Measurements from ENCODE around the gene TTC24.

Gene TTC24

DNA sequence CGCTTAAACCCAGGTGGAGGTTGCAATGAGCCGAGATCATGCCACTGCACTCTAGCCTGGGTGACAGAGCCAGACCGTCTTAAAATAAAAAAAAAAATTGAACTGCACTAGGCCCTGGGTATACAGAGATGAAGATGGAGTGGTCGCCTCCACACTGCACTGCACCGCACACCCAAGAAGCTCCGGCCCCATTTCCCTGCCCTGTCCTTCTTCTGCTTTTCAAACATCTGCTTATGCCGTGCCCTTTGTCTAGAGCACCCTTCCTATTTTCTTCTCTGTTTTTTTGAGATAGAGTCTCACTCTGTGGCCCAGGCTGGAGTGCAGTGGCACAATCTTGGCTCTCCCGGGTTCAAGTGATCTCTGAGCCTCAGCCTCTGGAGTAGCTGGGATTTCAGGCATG, 24.6 kb upstream of the TTC24 start:
- no peak for DNase-seq
- ATAC-seq = no peak

DNA sequence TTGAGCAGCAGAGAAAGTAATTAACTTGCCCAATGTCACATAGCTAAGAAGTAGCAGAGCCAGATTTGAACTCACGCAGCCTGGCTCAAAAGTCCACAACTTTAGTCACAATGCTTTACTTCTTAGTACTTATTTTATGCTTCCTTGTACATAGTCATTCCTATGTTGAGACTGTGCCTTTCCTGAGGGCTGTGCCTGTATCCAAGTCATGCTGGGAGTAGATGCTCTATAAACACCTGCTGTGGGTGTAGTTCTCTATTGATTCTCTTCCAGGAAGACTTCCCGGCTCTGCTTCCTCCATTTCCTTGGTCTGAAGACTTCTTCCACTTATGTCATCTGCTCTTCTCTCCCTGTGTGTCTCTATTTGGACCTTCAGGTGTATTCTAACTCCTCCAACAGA, 23.8 kb upstream of the TTC24 start:
- ATAC-seq = no peak
- no peak for DNase-seq

DNA sequence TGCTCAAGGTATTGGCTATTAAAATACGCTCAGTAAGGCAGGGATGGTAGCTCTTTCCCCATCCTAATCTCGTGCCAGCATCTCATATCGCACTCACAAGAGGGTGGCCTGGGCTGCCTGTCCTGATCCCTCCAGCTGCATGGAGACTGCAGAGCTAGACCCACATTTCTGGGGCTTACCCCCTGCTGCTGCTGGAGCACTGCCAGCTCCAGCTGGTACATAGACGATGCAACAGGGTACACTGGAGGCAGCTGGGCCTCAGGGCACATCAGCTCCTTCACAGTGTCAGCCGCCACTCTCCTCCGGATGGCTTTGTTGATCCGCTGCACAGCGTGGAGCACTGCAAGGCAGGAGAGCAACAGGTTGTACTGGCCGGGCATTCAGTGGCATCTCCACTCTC, 23.2 kb upstream of the TTC24 start:
- ATAC-seq (no peak), DNase-seq (no peak)

DNA sequence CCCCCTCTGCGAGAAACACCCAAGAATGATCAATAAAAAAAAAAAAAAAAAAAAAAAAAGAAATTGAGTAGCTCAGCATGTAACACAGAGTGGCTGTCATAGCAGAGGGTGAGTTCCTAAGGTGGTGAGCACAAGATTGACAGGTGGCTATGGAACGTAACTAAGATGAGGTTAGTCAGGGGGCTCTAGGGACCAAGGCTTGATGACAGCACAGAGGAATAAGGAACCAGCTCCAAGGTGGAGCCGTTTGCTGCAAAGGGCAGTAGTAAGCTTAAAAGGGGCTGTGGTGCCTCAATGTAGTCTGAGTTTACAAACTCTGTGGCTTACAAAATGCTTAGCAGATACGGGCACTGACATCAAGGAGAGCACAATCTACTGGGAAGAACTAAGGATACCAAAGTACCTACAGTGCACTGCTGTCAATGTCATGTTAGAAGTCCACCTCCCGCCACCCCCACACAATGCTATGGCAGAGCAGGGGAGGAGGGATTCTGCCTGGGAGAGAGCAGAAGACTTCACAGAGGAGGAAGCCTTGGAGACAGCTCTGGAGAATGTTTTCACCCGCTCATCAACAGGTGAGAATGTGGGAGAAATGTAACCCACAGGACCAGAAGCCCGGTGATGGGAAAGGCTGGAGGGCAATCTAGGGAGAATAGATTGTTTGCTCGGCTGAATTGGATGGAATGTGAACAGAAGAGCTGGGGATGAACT, 20.3 kb upstream of the TTC24 start:
- ATAC-seq = no peak

DNA sequence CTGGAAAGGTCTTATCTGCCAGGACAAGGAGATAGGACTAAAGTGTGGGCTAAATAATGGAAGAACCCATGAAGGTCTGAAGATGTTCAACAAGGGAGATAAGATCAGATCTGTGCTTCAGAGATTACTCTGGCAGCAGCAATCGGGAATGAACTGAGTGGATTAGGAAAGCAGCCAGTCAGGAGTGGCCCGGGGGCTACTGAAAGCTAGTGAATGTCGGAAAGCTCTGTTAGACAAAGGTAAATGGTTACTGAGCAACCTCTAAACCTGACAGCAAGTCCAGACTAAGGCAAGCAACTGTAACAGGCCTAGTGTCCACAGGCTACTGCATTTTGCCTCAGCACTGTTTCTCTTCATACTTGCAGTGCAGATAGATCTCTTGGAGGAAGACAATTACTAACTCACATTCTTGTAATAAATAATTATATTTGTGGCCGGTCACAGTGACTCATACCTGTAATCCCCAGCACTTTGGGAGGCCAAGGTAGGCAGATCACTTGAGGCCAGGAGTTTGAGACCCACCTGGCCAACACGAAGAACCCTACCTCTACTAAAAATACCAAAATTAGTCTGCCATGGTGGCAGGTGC, 19.6 kb upstream of the TTC24 start:
- DNase-seq (no peak), ATAC-seq (no peak)

More for the DNA sequence above, 20.3 kb upstream of the TTC24 start:
- no peak for DNase-seq

DNA sequence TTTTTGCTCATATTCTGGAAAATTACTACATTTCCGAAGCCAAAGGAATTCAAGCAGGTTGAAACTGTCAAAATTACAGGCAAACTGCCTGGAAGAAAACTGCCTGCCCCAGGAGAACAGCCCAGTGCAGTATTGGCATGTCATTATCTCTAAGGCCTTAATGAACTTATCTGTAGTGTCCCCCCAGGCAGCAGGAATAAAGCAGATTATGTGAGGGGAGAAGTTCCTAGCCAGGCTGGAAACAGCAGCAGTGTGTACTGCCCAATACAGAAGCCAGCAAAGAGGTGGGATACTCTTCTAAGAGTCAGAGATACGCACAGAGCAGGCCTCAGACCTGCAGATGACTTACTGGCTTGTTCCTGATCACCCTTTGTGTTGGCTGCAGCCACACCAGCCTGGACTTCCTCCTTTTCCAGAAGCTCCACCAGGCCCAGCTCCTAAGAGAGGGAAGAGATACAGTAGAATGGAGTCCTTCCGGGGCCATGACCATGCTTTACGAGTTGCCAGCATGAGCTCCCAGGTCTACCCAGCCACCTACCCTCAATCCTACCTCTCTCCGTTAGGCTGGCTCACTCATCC, 18.8 kb upstream of the TTC24 start:
- ATAC-seq (no peak), DNase-seq (no peak)

DNA sequence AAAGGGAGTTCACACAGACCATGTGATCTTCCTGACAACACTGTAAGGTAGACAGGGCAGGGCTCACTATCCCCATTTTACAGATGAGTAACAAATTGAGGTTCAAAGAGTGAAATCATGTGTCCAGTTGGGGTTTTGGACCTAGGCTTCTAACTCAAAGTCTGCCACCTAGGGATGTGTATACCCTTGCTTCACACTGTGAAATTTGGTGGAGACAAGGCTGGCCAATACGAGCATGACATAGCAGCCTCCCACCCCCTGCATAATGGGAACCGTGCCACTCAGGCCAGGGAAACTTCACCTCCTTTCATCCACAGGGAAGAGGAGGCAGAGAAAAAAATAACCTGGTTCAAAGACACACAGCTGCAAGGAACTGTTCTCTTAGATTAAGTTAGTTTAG, 14.0 kb upstream of the TTC24 start:
- ATAC-seq (no peak), DNase-seq (no peak)

DNA sequence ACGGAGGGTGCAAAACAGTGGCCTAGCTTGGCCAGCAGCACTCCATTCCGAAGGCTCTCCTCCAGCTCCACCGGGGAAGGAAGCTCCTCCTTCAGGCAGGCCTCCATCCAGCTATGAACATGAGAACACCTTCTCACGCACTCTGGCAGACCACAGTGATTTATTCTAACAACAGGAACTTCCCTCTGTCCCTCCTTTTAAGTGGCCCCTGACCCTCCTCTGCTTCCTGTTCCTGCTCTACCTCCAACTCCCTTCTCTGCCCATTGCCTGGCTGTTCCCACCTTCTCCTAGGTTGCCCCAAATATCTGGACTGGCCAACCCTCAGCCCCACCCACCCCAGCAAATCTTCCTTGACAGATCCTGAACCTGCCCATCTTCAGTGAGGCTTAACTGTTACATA, 13.1 kb upstream of the TTC24 start:
- ATAC-seq (no peak), DNase-seq (no peak)

DNA sequence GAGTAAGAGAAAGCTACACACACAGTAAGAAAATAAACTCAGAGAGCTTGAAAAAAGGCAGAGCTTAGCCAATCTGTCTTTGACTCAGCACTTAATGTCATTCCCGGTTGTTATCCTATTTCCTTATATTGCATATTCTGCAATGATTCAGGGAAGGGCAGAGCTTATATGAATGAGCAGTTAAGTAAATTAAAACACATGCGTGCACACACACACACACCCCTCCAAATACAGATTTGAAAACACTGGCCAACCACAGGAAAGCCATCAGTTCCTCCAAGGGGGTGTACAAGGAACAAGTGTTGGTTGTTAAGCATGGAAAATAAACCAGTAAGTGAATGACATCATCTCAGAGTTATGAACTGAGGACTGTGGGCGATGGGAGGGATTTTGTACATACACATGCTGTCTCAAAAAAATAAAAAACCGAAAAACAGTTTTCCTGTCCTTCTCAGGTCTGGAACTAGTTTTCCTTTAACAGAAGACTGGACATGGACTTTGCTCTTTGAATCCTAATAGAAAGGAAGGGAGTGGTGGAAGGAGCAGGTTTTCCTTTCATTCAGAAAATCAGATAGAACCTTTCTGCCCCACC, 8.2 kb upstream of the TTC24 start:
- DNase-seq (no peak), ATAC-seq (peak; percentile 67)

DNA sequence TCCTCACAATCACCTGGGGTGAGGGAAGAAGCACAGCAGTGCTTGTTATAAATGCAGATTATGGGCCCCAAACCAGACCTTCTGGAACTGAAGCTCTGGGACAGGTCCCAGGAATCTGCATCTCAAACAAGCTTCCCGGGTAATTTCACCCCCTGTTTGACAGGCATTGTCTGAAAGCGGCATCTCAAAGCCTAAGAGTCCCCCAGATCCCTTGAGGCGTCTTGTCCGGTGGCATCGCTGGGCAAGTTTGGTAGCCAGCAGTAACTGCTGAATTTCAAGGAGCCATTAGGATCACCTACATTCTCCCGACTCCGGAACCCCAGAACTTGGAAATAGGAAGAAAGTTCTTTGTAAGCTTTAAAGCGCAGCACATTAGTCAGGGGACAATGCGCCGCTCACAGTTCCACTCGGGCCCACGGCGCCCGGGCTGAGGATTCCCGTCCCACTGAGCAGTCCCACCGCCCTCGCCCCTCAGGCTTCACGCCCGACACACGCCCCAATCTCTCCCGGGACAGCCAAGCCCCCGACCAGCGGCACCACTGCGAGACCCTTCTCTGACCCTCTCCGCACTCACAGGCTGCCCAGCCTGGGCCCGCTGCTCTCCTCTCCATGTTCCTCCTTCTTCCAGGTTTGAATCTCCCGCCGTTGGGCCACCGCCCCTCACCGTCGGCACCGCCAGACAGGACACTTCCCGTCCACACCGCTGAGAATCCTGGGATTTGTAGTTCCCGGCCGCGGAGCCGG, 7.4 kb upstream of the TTC24 start, which contains the start of gene IQGAP3:
TSS of gene IQGAP3 (minus strand) at position 647 of the 744 bp plus-strand sequence. CDS start at position 611, 36 bp downstream.
- peak; percentile 94 for ATAC-seq

DNA sequence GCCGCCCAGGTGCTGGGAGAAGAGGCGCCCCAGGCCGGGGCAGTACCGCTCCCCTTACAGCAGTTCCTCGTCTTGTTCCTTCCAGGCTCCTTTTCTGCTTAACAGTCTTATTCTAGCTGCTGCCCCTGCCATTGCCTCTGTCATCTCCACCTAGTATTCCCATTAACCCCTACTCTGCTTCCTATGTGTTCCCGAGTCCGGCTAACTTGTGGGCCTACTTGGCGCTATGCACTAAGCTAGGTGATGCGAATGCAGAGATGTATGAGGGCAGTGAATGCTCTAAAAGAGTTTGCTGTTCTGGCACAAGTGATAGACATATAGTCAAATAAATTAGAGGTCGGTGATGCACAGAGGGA, 6.9 kb upstream of the TTC24 start:
- DNase-seq (no peak), ATAC-seq (no peak)

More for the DNA sequence above, 7.4 kb upstream of the TTC24 start, which contains the start of gene IQGAP3:
- DNase-seq = peak; percentile 80

DNA sequence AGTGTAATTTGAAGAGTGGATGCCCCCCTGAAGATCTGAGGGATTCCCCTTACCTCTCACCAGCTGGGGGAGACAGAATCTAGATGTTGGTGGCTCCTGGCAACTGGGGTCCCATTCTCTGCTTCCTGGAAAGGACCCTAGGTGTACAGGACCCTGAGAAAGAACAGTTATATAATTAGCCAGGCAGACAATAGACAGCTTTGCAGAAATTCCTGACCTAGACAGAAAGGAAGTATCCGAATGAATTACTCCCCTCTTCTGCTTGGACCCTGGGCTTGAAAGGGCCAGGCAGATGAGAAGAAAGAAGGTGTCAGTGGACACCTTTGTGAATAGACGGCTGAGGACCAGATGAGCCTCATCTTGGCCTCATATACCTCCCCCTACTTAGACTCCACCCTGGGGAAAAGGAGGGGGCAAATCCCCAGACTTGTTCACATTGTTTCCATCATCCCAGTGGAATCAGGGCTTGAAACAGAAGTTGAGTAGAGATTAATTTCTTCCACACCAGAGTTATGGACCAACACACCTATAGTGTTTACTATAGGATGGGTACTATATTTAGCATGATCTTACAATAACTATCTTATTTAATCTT, 5.4 kb upstream of the TTC24 start:
- ATAC-seq (no peak), DNase-seq (no peak)

DNA sequence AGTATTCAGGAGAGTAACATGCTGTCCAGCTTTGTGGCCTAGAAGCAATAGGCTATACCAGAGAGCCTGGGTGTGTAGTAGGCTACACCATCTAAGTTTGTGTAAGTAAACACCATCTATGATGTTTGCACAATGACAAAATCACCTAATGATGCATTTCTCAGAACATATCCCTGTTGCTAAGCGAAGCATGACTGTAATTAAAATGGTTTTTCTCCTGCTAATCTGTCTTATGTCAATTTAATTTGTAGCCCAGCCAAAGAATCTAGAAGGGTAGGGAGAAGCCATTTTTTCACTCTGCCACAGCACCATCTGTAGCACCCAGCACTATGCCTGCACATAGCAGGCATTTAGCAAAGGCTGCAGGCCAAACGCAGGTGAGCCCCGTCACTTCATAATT, 2.0 kb upstream of the TTC24 start:
- ATAC-seq (no peak), DNase-seq (no peak)

DNA sequence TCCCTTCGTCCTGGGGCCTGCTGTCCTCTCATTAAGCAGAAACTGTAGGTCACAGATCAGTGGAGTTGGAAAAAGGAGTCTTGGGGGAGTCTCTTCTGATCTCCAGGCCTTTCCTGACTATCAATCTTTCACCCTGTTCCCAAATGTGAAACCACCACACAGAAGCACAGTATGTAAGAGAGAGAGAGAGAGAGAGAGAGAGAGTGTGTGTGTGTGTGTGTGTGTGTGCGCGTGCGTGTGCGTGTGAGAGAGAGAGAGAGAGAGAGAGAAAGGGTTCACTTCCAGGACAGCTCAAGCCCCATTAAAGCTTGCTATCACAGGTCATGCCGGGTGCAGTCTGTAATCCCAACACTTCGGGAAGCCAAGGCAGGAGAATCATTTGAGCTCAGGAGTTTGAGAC, 1.5 kb upstream of the TTC24 start:
- DNase-seq (no peak), ATAC-seq (no peak)

DNA sequence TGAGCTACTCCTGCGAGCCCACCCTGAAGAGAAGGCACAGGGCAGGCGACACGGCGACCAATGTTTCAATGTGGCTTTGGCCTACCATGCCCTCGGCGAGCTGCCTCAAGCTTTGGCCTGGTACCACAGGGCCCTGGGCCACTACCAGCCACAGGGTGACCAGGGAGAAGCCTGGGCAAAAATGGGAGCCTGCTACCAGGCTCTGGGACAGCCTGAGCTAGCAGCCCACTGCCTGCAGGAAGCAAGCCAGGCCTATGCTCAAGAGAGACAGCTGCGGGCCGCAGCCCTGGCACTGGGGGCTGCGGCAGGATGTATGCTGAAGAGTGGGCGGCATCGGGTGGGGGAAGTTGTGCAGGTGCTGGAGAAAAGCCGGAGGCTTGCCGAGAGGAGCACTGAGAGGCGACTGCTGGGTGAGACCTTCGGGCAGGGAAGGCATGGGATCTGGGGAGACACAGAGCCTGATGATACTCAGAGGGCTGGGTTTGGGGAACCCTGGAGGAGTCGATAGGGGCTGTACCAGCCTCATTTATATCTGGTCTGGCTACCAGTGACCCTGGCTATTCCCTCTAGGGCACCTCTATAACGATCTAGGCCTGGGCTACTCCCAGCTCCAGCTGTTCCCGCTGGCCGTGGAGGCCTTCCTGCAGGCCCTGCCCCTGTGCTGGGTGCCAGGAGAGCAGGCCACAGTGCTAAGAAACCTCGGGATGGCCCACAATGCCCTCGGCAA, 2.3 kb downstream of the TTC24 start:
- ATAC-seq (peak; percentile 74), DNase-seq (peak; percentile 70)

DNA sequence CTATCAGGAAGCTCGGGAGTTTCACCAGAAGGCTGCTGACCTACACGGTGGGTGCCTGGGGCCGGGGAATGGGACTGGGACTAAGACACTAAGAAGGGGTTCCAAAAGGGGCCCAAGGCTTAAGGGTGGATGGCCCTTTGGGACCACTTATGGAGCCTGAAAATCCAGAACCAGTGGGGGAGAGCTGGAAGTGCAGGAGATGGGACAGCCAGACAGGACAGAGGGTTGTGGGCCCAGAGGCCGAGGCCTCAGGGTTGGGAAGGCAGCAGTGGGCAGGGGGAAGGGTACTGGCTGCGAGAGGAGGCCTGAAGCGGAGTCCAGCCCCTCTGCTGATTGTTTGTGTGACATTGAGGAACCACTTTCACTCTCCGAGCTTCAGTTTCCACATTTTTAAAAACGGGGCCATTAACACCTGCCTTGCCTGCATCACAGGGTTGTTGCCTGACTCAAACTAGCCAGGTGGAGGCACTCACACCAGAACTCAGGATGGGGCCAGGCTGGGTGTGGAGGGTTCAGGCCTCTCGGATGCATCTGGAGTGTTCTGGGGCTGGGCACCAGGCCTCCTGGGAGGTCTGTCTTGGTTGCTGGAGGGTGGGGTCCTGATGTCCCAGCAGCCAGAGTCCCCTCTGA, 3.0 kb downstream of the TTC24 start:
- ATAC-seq (peak; percentile 73), DNase-seq (peak; percentile 58)

DNA sequence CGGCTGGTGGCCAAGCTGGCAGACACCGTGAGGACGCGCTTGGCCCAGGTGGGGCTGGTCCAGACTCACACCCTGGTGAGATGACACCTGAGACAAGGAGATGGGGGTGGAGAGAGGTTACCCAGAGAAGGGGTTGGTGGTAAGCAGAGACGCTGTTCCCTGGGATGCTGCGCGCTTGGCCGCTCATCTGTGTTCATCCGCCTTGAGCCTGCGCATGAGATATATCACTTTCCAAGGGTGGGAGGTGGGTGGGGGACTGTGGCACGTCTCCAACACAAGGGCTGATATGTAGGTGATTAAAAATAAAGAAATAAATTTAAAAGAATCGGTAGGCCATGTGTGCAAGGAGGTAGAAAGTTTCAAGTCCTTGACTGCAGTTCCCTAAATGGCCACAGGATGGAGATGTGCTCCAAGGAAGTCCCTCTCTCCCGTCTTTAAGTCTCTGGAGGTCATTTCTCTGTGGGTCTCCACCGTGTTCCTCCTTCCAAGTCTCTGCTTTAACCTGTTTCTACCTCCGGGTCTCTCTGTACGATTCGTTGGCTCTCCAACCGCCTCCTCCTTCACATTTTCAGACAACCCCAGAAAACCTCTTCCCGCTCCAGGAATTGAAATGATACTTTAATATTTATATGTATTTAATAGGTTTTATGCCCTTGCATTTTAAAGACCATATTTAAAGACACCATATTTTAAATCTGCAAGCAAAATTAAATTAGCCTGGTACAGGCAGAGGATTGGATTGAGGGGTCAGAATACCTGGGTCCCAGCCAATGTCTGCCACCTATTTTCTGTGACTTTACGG, 4.5 kb downstream of the TTC24 start:
- no peak for ATAC-seq
- DNase-seq = peak; percentile 84

DNA sequence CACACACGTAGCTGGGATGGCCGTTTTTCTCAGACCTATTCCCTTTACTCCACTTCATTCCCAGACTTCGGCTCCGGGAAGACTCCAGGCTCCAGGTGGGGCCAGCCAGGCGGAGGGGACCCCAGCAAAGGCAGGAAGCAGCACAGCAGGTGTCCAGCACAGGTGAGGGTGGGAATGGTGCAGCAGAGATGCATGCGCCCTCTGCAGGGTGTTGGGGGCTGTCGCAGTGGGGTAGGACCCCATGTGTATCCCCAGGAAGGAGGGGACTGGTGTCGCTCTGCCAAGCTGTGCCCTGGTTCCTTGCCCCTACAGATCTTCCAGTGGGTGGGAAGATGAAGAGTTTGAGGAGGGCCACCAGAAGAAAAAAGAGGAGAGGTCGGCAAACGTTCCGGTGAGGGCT, 5.3 kb downstream of the TTC24 start:
- DNase-seq = peak; percentile 21
- no peak for ATAC-seq

DNA sequence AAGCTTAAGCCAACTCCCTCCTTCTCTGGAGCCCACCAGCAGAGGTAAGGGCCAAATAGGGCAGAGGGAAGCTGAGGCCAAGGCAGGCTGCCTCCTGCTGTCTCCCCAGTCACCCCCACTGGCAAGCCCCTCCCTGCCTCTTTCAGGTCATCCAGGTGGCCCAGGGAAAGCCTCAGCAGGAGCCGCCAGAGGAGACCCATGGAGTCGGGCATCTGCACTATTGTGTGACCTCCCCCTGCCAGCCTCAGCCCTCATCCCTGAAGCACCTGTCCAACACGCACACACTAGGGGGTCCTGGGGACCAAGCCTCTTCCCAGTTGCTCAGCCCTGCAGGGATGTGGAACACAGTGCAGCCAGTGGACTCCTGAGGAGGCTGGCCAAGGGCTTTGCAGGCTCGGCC, 6.8 kb downstream of the TTC24 start:
- no peak for ATAC-seq
- DNase-seq = no peak

DNA sequence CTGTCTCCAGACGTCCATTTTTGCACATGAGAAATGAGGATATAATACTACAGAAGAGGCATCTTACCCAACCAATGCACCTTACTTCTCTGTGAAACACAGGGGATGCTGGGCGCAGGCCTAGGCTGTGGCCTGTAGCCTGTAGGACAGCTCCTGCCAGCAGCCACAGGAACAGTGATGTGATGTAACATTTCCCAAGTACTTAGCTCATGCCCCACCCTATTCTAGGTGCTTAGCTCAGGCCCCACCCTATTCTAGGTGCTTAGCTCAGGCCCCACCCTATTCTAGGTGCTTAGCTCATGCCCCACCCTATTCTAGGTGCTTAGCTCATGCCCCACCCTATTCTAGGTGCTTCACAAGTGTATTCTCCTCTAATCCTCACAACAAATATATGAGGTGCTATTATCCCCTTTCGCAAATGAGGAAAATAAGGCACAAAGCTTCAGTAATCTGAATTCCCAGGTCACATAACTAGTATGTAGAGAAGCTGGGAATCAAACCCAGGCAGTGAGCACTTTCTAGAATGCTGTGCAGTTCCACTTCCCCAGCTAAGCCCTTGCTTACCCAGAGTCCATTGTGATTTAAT, 7.5 kb downstream of the TTC24 start:
- DNase-seq (no peak), ATAC-seq (no peak)

All from stimulated activated naive CD8-positive, alpha-beta T cell treated with anti-CD3 and anti-CD28 coated beads, Interleukin-15, Interleukin-2, amounts not matched to agents 100 U/mL and 50 U/mL, for 24 hours (primary cell).